ENCODE data around the gene ROPN1B. TPM values are rescaled to one million over a fixed set of nuclear protein-coding genes. Genes with fewer than 3 reads are reported as not detected.

ROPN1B gene
- total RNA-seq, 4 donors from 2014 or later = not detected

DNA sequence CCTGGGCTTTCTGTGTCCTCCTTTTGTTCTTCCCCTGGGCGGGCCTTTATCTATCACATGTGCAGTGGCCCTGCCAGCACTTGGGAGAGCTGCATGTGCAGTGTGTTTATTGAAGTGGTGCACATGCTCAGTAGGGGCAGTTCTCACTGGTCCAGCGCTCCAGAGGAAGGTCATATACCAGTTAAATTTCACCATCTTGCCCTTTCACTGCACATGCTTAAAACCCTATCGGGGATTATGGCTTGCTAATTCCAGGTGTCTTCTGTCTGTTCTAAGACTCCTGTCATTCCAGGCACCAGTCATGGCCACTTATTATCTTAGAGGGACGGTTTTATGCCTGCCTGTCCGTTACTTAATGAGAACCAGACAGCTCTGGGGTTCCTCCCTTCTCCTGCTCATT is 52.2 kb downstream of the ROPN1B start:
- Histone ChIP-seq H3K27ac (no peak overlapping the region), H3K4me3 (no peak overlapping the region), H3K27me3 (no peaks in the 10 kb centered on the region), H3K36me3 (peaks cover 0 to 62% (median 0%) of the 10 kb centered on the region in 3 donors), H3K4me1 (no peaks in the 10 kb centered on the region), H3K9me3 (no peaks in the 10 kb centered on the region)
- TF ChIP-seq, protein P1, sequence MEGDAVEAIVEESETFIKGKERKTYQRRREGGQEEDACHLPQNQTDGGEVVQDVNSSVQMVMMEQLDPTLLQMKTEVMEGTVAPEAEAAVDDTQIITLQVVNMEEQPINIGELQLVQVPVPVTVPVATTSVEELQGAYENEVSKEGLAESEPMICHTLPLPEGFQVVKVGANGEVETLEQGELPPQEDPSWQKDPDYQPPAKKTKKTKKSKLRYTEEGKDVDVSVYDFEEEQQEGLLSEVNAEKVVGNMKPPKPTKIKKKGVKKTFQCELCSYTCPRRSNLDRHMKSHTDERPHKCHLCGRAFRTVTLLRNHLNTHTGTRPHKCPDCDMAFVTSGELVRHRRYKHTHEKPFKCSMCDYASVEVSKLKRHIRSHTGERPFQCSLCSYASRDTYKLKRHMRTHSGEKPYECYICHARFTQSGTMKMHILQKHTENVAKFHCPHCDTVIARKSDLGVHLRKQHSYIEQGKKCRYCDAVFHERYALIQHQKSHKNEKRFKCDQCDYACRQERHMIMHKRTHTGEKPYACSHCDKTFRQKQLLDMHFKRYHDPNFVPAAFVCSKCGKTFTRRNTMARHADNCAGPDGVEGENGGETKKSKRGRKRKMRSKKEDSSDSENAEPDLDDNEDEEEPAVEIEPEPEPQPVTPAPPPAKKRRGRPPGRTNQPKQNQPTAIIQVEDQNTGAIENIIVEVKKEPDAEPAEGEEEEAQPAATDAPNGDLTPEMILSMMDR (IDR thresholded peaks at IDR 0.05) = no peak
- TF ChIP-seq POLR2A (IDR thresholded peaks at IDR 0.05) = no peak
- 73 to 94% methylated on average over 5 of the region's 5 CpGs for WGBS, 2 donors
- intact Hi-C loops (cut with DNase I) = no loop called here
- no peak for DNase-seq

- no peaks in the 10 kb centered on the region for H3K9me3 ChIP-seq
- no peak for DNase-seq
- H3K4me1 ChIP-seq = no peaks in the 10 kb centered on the region
- H3K27ac ChIP-seq = no peak overlapping the region
- no peak for TF ChIP-seq POLR2A (IDR thresholded peaks at IDR 0.05)
- TF ChIP-seq, protein P1 (IDR thresholded peaks at IDR 0.05) = no peak
- WGBS, 2 donors = 91 to 100% methylated on average over 1 of the region's 1 CpG
- H3K27me3 ChIP-seq = no peaks in the 10 kb centered on the region
- intact Hi-C loops (cut with DNase I) = no loop called here
- H3K4me3 ChIP-seq = no peak overlapping the region
- peaks cover 0 to 59% (median 0%) of the 10 kb centered on the region in 3 donors for H3K36me3 ChIP-seq
These were observed 52.7 kb downstream of the ROPN1B start for GRCh38 chr3:126021702-126022101.

- 87 to 94% methylated on average over 5 to 10 of the region's 10 CpGs for WGBS, 2 donors
- intact Hi-C loops (cut with DNase I) = no loop called here
- no peaks in the 10 kb centered on the region for H3K27me3 ChIP-seq
- no peak overlapping the region for H3K27ac ChIP-seq
- TF ChIP-seq, protein P1 (IDR thresholded peaks at IDR 0.05) = no peak
- no peak for TF ChIP-seq POLR2A (IDR thresholded peaks at IDR 0.05)
- no peak for DNase-seq
- H3K9me3 ChIP-seq = peaks cover 0 to 3% (median 1%) of the 10 kb centered on the region in 3 donors
- no peaks in the 10 kb centered on the region for H3K4me1 ChIP-seq
- no peak overlapping the region for H3K4me3 ChIP-seq
- peaks cover 0 to 62% (median 0%) of the 10 kb centered on the region in 3 donors for H3K36me3 ChIP-seq
These were observed 53.9 kb downstream of the ROPN1B start for GRCh38 chr3:126022741-126023359.

DNA sequence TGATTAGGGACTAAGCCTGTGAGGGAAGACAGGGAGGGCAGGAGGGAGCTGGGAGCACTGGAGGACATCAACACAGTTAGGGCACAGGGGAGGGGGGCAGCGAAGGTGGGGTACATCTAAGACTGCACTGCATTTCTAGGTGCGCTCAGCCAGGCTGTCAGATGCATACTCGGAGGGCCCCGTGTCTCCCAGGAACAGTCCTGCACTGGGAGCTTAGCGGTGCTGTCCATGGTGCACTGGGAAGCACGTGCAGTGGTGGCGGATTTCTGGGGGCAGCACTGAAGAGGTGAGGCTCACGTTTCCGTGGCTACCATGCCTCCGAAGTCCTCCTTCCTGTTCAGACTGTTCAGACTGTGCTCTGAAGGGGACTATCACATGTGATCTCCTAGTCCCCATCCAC is 54.4 kb downstream of the ROPN1B start:
- peaks cover 0 to 8% (median 7%) of the 10 kb centered on the region in 3 donors for H3K9me3 ChIP-seq
- TF ChIP-seq POLR2A (IDR thresholded peaks at IDR 0.05) = no peak
- TF ChIP-seq, protein P1 (IDR thresholded peaks at IDR 0.05) = no peak
- no peak for DNase-seq
- no peaks in the 10 kb centered on the region for H3K27me3 ChIP-seq
- WGBS, 2 donors = 92 to 94% methylated on average over 7 to 8 of the region's 10 CpGs
- H3K27ac ChIP-seq = no peak overlapping the region
- no peaks in the 10 kb centered on the region for H3K4me1 ChIP-seq
- intact Hi-C loops (cut with DNase I) = no loop called here
- peaks cover 0 to 68% (median 0%) of the 10 kb centered on the region in 3 donors for H3K36me3 ChIP-seq
- no peak overlapping the region for H3K4me3 ChIP-seq

- TF ChIP-seq POLR2A (IDR thresholded peaks at IDR 0.05) = no peak
- TF ChIP-seq, protein P1 (IDR thresholded peaks at IDR 0.05) = no peak
- H3K4me1 ChIP-seq = no peaks in the 10 kb centered on the region
- intact Hi-C loops (cut with DNase I) = no loop called here
- peaks cover 0 to 76% (median 0%) of the 10 kb centered on the region in 3 donors for H3K36me3 ChIP-seq
- 89 to 98% methylated on average over 3 to 6 of the region's 9 CpGs for WGBS, 2 donors
- H3K27ac ChIP-seq = no peak overlapping the region
- no peaks in the 10 kb centered on the region for H3K27me3 ChIP-seq
- H3K4me3 ChIP-seq = no peak overlapping the region
- H3K9me3 ChIP-seq = peaks cover 0 to 10% (median 10%) of the 10 kb centered on the region in 3 donors
- DNase-seq = no peak
These were observed 55.3 kb downstream of the ROPN1B start for GRCh38 chr3:126024049-126024854.

Measured in esophagus squamous epithelium (tissue), 5 donors.